Neural crest cell (in vitro differentiated cells): ENCODE results near the gene GLB1L2. TPM values are rescaled to one million over a fixed set of nuclear protein-coding genes. Genes with fewer than 3 reads are reported as not detected.

ENCODE experiments used
- DNase-seq: peaks from one replicate; pipeline ENCODE4 v3.0.0; 2021; ENCODE audit warnings: low read depth, mixed read lengths, low spot score
- H3K27ac Mint-ChIP-seq: one replicate; pipeline ENCODE4 v1.8.0; 2021; ENCODE audit warnings: mild to moderate bottlenecking, mixed read lengths; ENCODE audit not compliant: unreplicated experiment
- H3K27me3 Mint-ChIP-seq: 2 replicates; pipeline ENCODE4 v1.8.0; 2021; ENCODE audit warnings: low read depth, mild to moderate bottlenecking, mixed read lengths
- H3K36me3 Mint-ChIP-seq: 2 replicates; pipeline ENCODE4 v1.8.0; 2021; ENCODE audit warnings: low read depth, mild to moderate bottlenecking, mixed read lengths
- H3K4me1 Mint-ChIP-seq: 2 replicates; pipeline ENCODE4 v1.8.0; 2021; ENCODE audit warnings: mixed read lengths
- H3K4me3 Mint-ChIP-seq: one replicate; pipeline ENCODE4 v1.8.0; 2021; ENCODE audit warnings: mild to moderate bottlenecking, mixed read lengths
- H3K9me3 Mint-ChIP-seq: 2 replicates; pipeline ENCODE4 v1.8.0; 2021; ENCODE audit warnings: mixed read lengths
- CTCF ChIP-seq: fragments of 200-600 bp; sonication (generic); conservative IDR thresholded peaks from 2 replicates; pipeline ENCODE4 v1.5.0; 2021; ENCODE audit warnings: antibody characterized with exemption, mild to moderate bottlenecking
- total RNA-seq: library from RNA; stranded (reverse); gene quantifications from 2 replicates; pipeline ENCODE4 v1.2.1, GENCODE V29; 2021

Gene GLB1L2
- total RNA-seq, 1 donor from 2014 or later, result 15.4 TPM

- H3K27me3 Mint-ChIP-seq, result no peaks in the 10 kb centered on the region
- no peak for DNase-seq
- H3K4me1 Mint-ChIP-seq, result peaks cover 9% of the 10 kb centered on the region
- no peaks in the 10 kb centered on the region for H3K36me3 Mint-ChIP-seq
- H3K27ac Mint-ChIP-seq, result peak overlapping the region; percentile 75
- H3K4me3 Mint-ChIP-seq, result no peak overlapping the region
- TF ChIP-seq CTCF, result no peak
- no peaks in the 10 kb centered on the region for H3K9me3 Mint-ChIP-seq
These were observed 62.5 kb downstream of the GLB1L2 start for GRCh38 chr11:134394311-134394710.

GRCh38 chr11:134395002-134395401, 63.2 kb downstream of the GLB1L2 start:
- TF ChIP-seq CTCF, result no peak
- H3K27ac Mint-ChIP-seq, result no peak overlapping the region
- H3K9me3 Mint-ChIP-seq, result no peaks in the 10 kb centered on the region
- H3K4me3 Mint-ChIP-seq, result no peak overlapping the region
- H3K27me3 Mint-ChIP-seq, result no peaks in the 10 kb centered on the region
- no peaks in the 10 kb centered on the region for H3K36me3 Mint-ChIP-seq
- DNase-seq, result no peak
- peaks cover 9% of the 10 kb centered on the region for H3K4me1 Mint-ChIP-seq

GRCh38 chr11:134397304-134398078, 65.7 kb downstream of the GLB1L2 start:
- no peaks in the 10 kb centered on the region for H3K27me3 Mint-ChIP-seq
- DNase-seq, result no peak
- H3K27ac Mint-ChIP-seq, result no peak overlapping the region
- peaks cover 10% of the 10 kb centered on the region for H3K36me3 Mint-ChIP-seq
- TF ChIP-seq CTCF, result no peak
- H3K4me1 Mint-ChIP-seq, result peaks cover 9% of the 10 kb centered on the region
- no peak overlapping the region for H3K4me3 Mint-ChIP-seq
- H3K9me3 Mint-ChIP-seq, result no peaks in the 10 kb centered on the region

GRCh38 chr11:134398079-134398444, 66.3 kb downstream of the GLB1L2 start:
- Mint-ChIP-seq H3K36me3 (peaks cover 10% of the 10 kb centered on the region), H3K27ac (no peak overlapping the region), H3K4me1 (peaks cover 9% of the 10 kb centered on the region), H3K27me3 (no peaks in the 10 kb centered on the region), H3K9me3 (no peaks in the 10 kb centered on the region), H3K4me3 (no peak overlapping the region)
- no peak for TF ChIP-seq CTCF
- no peak for DNase-seq

GRCh38 chr11:134398644-134399292, 67.0 kb downstream of the GLB1L2 start:
- Mint-ChIP-seq H3K27ac (peak overlapping the region; percentile 27), H3K36me3 (peaks cover 10% of the 10 kb centered on the region), H3K9me3 (no peaks in the 10 kb centered on the region), H3K4me1 (peaks cover 5% of the 10 kb centered on the region), H3K27me3 (no peaks in the 10 kb centered on the region), H3K4me3 (no peak overlapping the region)
- TF ChIP-seq CTCF, result no peak
- no peak for DNase-seq
